ENCODE measurements around the gene SLC35C1.

The SLC35C1 gene
- 16.1 reads per million, percentile 42 among the genes with 10 or more reads in this experiment for total RNA-seq

DNA sequence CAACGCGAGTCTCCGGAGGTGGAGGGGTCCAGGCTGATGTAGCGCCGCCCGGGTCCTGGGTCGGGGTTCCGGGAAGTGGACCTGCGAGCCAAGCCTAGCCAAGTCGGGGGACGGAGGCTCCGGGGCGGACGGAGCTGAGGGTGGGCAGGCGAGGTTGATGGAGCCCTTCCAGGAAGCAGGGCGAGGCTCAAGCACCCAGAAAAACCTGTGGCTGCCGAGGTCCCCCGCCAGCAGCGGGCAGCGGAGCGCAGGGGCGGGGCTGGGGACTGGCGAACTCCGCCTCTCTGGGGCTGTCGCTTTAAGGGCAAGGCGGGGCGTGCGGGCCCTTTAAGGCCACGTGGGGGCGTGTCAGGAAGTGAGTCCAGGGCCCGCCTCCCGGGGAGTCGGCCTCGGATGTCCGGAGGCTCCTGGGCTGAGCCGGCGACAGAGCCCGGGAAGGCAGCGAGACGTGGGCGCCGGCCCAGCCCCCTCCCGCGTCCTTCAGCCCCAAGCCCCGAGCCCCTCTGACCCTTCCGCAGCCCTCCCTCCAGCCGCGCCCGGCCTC, at the start of gene SLC35C1:
Gene SLC35C1, plus strand, starts transcription at position 389 of the 544 bp plus-strand sequence. CDS start 653 bp downstream, outside the sequence.
- DNase-seq = peak; percentile 94

DNA sequence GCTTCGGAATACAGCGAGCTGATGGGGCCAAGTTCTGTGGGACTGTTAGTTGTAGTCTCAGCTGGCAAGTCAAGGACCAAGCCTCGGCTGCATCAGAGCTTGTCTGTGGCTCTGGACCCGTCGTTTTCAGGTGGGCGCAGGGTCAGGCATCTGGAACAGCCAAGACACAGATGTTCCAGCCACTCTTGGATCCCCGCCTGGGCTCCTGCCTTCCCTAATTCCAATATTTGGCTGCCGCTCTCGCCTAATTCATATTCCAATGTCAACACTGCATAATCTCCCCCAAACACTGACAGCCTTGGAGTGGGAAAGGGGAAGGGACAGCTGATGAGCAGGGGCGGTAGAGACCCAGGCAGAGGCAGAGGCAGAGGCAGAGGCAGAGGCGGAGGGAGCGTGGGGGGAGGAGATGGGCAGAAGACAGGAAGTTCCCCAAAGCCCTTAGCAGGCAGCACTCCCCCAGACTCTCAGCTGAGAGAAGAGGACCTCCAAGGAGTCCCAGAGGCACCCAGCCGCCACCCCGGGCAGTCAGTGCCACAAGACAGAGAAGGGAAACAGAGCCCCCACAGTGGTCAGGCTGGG, 49.6 kb upstream of the SLC35C1 start:
- DNase-seq = no peak

GRCh38 chr11:45756384-45757010, 48.5 kb upstream of the SLC35C1 start:
- no peak for DNase-seq

GRCh38 chr11:45757672-45758071, 47.3 kb upstream of the SLC35C1 start:
- no peak for DNase-seq

DNA sequence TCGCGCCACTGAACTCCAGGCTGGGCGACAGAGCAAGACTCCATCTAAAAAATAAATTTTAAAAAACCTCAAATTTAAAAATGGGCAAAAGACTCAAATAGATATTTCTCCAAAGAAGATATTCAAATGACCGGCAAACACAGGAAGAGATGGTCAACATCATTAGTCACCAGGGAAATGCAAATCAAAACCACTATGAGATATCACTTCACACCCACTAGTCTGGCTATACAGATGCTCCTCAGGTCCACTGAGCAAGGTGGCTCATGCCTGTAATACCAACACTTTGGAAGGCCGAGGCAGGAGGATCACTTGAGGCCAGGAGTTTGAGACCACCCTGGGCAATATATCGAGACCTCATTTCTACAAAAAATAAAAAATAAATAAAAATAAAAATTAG, 43.3 kb upstream of the SLC35C1 start:
- DNase-seq = no peak

DNA sequence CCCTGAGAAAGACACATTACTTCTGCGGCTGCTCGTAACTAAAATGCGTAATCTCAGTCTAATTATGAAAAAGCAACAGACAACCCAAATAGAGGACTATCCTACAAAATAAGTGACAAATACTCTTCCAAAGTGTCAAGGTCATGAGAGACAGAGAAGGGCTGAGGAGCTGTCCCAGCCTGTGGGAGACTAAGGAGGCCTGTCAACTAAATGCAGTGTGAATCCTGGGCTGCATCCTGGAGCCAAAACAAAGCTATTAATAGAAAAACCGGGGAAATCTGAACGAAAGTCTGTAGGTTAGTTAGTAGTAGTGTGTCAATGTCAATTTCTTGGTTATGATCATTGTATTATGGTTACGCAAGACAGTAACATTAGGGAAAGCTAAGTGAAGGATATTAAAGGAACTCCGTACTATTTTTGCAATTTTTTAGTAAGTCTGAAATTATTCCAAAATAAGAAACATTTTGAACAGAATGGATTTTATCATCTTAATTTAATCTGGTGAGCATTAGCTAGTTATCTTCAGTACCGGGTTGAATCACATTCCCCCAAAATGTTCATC, 39.8 kb upstream of the SLC35C1 start:
- no peak for DNase-seq

DNA sequence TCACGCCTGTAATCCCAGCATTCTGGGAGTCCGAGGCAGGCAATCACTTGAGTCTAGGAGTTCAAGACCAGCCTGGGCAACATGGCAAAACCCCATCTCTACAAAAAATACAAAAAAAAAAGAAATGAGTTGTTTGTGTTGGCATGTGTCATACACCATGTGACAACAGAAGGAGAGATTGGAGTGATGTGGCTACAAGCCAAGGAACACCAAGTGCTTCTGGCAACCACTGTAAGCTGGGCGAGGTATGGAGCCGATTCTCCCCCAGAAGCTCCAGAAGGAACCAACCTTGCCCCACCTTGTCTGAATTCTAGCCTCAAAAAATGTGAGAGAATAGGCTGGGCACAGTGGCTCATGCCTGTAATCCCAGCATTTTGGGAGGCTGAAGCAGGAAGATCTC, 39.1 kb upstream of the SLC35C1 start:
- DNase-seq = no peak

GRCh38 chr11:45766469-45766868, 38.5 kb upstream of the SLC35C1 start:
- no peak for DNase-seq

DNA sequence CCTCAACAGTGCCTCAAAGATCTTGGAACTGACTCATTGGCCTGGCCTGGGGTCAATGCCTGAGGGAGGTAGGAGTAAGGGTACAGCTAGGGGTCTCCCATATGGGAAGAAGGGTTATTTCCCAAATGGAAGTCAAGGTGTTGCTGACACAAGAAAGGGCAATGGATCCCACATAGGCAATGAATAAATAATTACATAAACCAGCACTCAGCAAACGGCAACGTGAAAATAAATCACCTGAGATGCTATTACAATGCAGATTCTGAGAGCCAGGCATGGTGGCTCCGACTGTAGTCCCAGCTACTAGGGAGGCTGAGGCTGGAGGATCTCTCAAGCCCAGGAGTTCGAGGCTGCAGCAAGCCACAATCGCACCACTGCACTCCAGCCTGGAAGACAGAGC, 36.5 kb upstream of the SLC35C1 start:
- no peak for DNase-seq

DNA sequence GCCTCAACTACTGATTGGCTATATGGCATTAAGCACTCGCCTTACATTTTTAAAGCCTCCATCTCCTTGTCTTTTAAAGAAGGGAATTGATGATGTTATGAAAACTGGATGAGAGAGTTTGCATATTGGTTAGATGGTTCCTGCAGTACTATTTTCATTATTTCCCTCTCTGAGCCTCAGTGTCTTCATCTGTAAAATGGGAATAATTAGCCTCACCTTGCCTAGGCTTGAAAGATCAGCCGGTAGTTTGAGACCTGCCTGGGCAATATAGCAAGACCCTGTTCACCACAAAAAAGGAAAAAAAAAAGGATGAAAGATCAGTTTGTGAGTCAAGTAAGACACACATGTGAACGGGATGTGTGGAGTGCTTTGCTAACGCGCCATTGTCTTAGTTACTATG, 35.0 kb upstream of the SLC35C1 start:
- no peak for DNase-seq

DNA sequence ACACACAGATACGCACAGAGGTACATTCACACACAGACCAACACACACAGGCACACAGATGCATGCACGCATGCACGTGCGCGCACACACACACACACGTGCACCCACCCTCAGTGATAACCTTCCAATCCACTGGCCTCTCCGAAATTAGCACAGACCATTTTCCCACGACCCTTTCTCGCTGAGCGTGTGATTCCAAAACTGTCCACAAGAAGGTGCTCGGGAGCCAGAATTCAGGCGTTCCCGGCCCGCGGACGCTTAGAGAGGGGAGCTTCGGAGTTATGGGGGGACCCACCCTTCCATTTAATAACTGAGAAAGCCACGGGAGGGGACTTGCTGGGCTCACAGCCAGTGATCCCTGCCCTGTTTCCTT, 33.8 kb upstream of the SLC35C1 start:
- peak; percentile 66 for DNase-seq

GRCh38 chr11:45771566-45772448, 33.1 kb upstream of the SLC35C1 start:
- DNase-seq = peak; percentile 73

DNA sequence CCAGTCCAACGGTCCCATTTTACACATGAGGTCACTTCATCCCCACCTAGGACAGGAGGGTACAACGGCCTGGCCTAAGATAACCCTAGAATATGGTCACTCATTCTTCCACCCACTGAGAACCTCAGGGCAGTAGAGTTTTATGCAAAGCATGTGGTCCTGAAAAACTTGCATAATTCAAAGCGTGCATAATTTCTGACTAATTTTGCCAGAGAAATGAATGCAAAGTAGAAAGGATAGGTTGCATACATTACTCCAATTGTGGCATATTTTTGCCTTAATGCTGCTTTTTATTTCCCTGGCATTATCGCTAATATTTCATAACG, 32.5 kb upstream of the SLC35C1 start:
- no peak for DNase-seq

DNA sequence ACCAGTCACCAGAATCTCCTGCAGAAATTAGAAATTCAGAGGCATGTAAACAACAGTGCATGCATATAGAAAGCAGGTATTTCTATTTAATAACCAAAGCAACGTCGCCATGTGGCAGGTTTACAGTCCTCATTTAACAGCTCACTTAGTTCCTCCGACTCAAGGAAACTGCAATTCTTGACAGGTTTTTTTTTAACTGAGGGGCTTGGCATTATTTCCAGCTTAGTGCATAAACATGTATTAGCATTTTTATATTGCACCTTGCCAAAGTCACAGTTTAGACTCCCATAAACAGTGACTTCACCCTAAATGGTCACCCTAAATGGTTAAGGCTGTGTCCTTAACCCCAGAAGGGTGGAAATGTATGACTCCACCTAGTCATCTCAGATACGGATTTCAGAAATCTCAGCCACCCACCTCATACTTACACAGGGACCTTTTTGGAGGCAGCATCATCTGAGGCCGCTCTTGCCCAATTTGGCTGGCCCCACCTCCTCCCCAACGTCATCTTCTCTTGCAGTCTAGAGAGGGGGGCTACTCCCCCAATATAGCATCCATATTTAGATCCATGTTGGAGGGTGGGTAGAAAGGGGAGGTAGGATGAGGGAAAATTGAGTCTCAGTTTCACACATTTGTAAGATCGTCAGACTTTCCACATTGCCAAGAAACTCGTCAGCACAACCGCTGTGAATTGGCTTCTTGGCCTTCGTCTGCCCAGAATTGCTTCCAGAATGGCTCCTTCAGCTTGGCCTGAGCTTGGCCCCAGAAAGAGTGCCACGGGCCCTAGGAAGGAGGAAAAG, 31.8 kb upstream of the SLC35C1 start:
- DNase-seq = no peak

GRCh38 chr11:45773786-45774655, 30.9 kb upstream of the SLC35C1 start:
- no peak for DNase-seq

DNA sequence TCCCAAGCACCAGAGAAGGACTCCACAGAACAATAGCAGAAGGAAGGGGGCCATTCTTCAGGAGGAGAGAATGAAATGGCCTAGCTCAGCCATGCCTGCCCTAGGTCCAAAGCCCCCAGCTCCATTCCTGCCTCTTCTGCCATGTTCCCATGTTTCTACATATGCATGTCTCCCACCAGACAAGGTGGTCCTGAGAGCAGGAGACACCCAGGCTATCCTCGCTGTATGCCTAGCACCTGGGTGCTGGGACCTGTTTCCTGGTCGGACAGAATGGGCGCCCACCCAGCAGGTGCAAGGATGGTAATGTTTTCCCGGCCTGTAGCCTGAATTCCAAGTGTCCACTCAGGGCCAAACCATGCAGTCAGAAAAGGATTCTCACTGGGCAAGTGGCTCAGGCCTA, 30.2 kb upstream of the SLC35C1 start:
- no peak for DNase-seq

GRCh38 chr11:45777127-45777969, 27.6 kb upstream of the SLC35C1 start:
- no peak for DNase-seq

- DNase-seq = no peak
These were observed 26.6 kb upstream of the SLC35C1 start for GRCh38 chr11:45778341-45778740.

GRCh38 chr11:45779602-45780001, 25.3 kb upstream of the SLC35C1 start:
- no peak for DNase-seq

DNA sequence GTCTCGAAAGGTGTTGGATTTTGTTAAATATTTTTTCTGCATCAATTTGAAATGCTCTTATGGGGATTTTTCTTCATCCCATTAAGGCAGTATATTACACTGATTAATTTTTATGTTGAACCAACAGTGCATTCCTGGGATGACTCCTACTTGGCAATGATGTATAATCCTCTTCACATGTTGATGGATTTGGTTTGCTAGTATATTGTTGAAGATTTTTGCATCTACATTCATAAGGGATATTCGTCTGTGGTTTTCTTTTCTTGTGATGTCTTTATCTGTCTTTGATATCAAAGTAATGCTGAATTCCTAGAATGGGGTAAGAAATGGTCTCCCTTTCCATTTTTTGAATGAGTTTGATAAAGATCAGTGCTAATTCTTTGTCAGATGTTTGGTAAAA, 18.7 kb upstream of the SLC35C1 start:
- DNase-seq = no peak

DNA sequence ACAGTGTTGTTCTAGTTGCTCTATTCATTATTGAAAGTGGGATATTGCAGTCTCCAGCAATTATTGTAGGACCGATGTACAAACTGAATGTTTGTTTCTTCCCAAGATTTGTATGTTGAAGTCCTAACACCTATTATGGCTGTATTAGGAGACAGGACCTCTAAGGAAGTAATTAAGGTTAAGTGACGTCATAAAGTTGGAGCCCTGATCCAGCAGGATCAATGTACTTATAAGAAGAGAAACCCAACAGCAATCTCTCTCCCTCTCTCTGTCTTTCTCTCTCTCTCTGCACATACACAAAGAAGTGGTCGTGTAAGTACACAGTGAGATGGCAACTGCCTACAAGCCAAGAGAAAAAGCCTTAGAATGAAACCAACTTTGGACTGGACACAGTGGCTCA, 16.1 kb upstream of the SLC35C1 start:
- DNase-seq = no peak
